Activated CD4-positive, alpha-beta T cell treated with anti-CD3 and anti-CD28 coated beads for 36 hours (primary cell): ENCODE measurements around the gene CRELD1. TPM values are rescaled to one million over a fixed set of nuclear protein-coding genes. Genes with fewer than 3 reads are reported as not detected.

Source experiments
- ATAC-seq: fragments of 200-7000 bp; cut with Tn5 transposase; one replicate; pipeline ENCODE4 v1.10.0; 2021; ENCODE audit warnings: mild to moderate bottlenecking, moderate library complexity
- CTCF ChIA-PET: fragments of 350-600 bp; sonication (Branson Sonifier 250); formaldehyde crosslinking; loops from one replicate; lab custom pipeline; 2021; ENCODE audit warnings: antibody characterized with exemption; lab: Charles Lee
- POLR2A ChIA-PET: fragments of 350-600 bp; sonication (Branson Sonifier 250); formaldehyde crosslinking; loops from one replicate; lab custom pipeline; 2021; ENCODE audit warnings: antibody characterized with exemption, inconsistent platforms; lab: Charles Lee
- DNase-seq: peaks from one replicate; pipeline ENCODE4 v3.0.0-alpha.2; 2020
- H3K27ac Mint-ChIP-seq: one replicate; pipeline ENCODE4 v1.8.0; 2021; ENCODE audit warnings: mixed read lengths
- H3K27me3 Mint-ChIP-seq: one replicate; pipeline ENCODE4 v1.8.0; 2021; ENCODE audit warnings: mixed read lengths
- H3K36me3 Mint-ChIP-seq: one replicate; pipeline ENCODE4 v1.8.0; 2021; ENCODE audit warnings: low read depth, mixed read lengths
- H3K4me1 Mint-ChIP-seq: one replicate; pipeline ENCODE4 v1.8.0; 2021; ENCODE audit warnings: mixed read lengths
- H3K4me3 Mint-ChIP-seq: one replicate; pipeline ENCODE4 v1.8.0; 2021; ENCODE audit warnings: mild to moderate bottlenecking, moderate library complexity, mixed read lengths
- H3K9me3 Mint-ChIP-seq: one replicate; pipeline ENCODE4 v1.8.0; 2021; ENCODE audit warnings: low read depth, mixed read lengths
- intact Hi-C, 2 experiments: fragments of 100-400 bp; cut with DNase I in 1 of 2; cut with micrococcal nuclease in 1 of 2; formaldehyde crosslinking; loops; one replicate each; pipeline versions ENCODE4 v1.14.2 to v1.15.1; 2022 to 2024; cut with DNase I, micrococcal nuclease
- total RNA-seq, 2 experiments: library from RNA; stranded (reverse); gene quantifications; one replicate each; pipeline ENCODE4 v1.2.3, GENCODE V29; 2021

Gene CRELD1
- total RNA-seq, 2 experiments from 2014 or later, result 12.6 to 14.7 TPM

GRCh38 chr3:9916734-9917680 is 16.6 kb upstream of the CRELD1 start, which contains the start of gene IL17RC:
Gene IL17RC, plus strand, starts transcription at chr3:9917098. Its CDS starts 218 bp downstream, at chr3:9917316.
- peak within 1 kb of the TSS; percentile 37 for H3K27ac Mint-ChIP-seq
- H3K9me3 Mint-ChIP-seq, result no peaks in the 10 kb centered on the region
- H3K36me3 Mint-ChIP-seq, result no peaks in the 10 kb centered on the region
- ATAC-seq (peak; percentile 87), DNase-seq (peak; percentile 71)
- POLR2A ChIA-PET, result interaction anchor here (0.6 to 1.9 kb wide), 3 partner anchors 16 to 74 kb away, joined by 3 to 7 read pairs (median 4); no protein-coding TSS in a partner anchor
- CTCF ChIA-PET, result interaction anchor here (1.0 to 2.1 kb wide), 4 partner anchors 9 to 76 kb away, joined by 3 to 11 read pairs (median 6); no protein-coding TSS in a partner anchor
- peaks cover 5% of the 10 kb centered on the region for H3K27me3 Mint-ChIP-seq
- H3K4me1 Mint-ChIP-seq, result peaks cover 19% of the 10 kb centered on the region
- intact Hi-C loops, result no loop called here
- H3K4me3 Mint-ChIP-seq, result peak within 1 kb of the TSS; percentile 66

- intact Hi-C loops, result no loop called here
- ATAC-seq (no peak), DNase-seq (no peak)
- H3K36me3 Mint-ChIP-seq, result no peaks in the 10 kb centered on the region
- POLR2A ChIA-PET, result no interaction called here
- CTCF ChIA-PET, result interaction anchor here (2.1 kb wide), 1 partner anchor 14 kb away, joined by 11 read pairs; no protein-coding TSS in a partner anchor
- H3K4me1 Mint-ChIP-seq, result peaks cover 13% of the 10 kb centered on the region
- H3K4me3 Mint-ChIP-seq, result no peak overlapping the region
- H3K27ac Mint-ChIP-seq, result no peak overlapping the region
- peaks cover 5% of the 10 kb centered on the region for H3K27me3 Mint-ChIP-seq
- H3K9me3 Mint-ChIP-seq, result no peaks in the 10 kb centered on the region
These were observed 15.8 kb upstream of the CRELD1 start for GRCh38 chr3:9917820-9918219.

GRCh38 chr3:9918261-9919038 is 15.2 kb upstream of the CRELD1 start:
- no peak overlapping the region for H3K27ac Mint-ChIP-seq
- intact Hi-C loops, result no loop called here
- DNase-seq, result no peak
- no peak for ATAC-seq
- peaks cover 5% of the 10 kb centered on the region for H3K27me3 Mint-ChIP-seq
- H3K9me3 Mint-ChIP-seq, result no peaks in the 10 kb centered on the region
- peaks cover 13% of the 10 kb centered on the region for H3K4me1 Mint-ChIP-seq
- ChIA-PET CTCF (interaction anchor here (2.1 kb wide), 1 partner anchor 13 kb away, joined by 11 read pairs; no protein-coding TSS in a partner anchor), POLR2A (no interaction called here)
- no peaks in the 10 kb centered on the region for H3K36me3 Mint-ChIP-seq
- H3K4me3 Mint-ChIP-seq, result no peak overlapping the region

GRCh38 chr3:9928158-9928557 is 5.5 kb upstream of the CRELD1 start:
- ChIA-PET CTCF (no interaction called here), POLR2A (no interaction called here)
- Mint-ChIP-seq H3K9me3 (no peaks in the 10 kb centered on the region), H3K27me3 (no peaks in the 10 kb centered on the region), H3K4me1 (peaks cover 11% of the 10 kb centered on the region), H3K4me3 (no peak overlapping the region), H3K36me3 (no peaks in the 10 kb centered on the region), H3K27ac (no peak overlapping the region)
- no peak for DNase-seq
- intact Hi-C loops, result no loop called here
- no peak for ATAC-seq

- Mint-ChIP-seq H3K27ac (no peak overlapping the region), H3K4me3 (no peak overlapping the region), H3K27me3 (no peaks in the 10 kb centered on the region), H3K9me3 (no peaks in the 10 kb centered on the region), H3K36me3 (peaks cover 3% of the 10 kb centered on the region), H3K4me1 (peaks cover 27% of the 10 kb centered on the region)
- DNase-seq (peak; percentile 50), ATAC-seq (no peak)
- ChIA-PET CTCF (interaction anchor here (0.6 to 4.6 kb wide), 18 partner anchors 11 to 276 kb away, joined by 3 to 35 read pairs (median 4); partner anchors contain the start of genes EMC3 and IL17RC), POLR2A (interaction anchor here (1.0 to 1.1 kb wide), 3 partner anchors 18 to 211 kb away, joined by 3 to 4 read pairs (median 3); partner anchors contain the start of gene VHL)
- intact Hi-C loops, result loop anchor here in 1 of 2 experiments (5.0 kb wide), 1 partner anchor 89 kb away; the partner anchor contains the start of gene RPUSD3
These were observed 2.7 kb upstream of the CRELD1 start for GRCh38 chr3:9930804-9931418.

GRCh38 chr3:9932535-9932842 is 1.1 kb upstream of the CRELD1 start:
- peaks cover 10% of the 10 kb centered on the region for H3K36me3 Mint-ChIP-seq

GRCh38 chr3:9932843-9933560 is 632 bp upstream of the CRELD1 start:
- ChIA-PET POLR2A (interaction anchor here (0.7 to 2.2 kb wide), 9 partner anchors 9 to 537 kb away, joined by 3 to 16 read pairs (median 4); partner anchors contain the start of genes ARPC4, EMC3, IL17RC and JAGN1), CTCF (interaction anchor here (0.6 to 4.6 kb wide), 29 partner anchors 10 to 628 kb away, joined by 3 to 35 read pairs (median 4); partner anchors contain the start of genes BRPF1, EMC3, IL17RC and IRAK2)
- H3K9me3 Mint-ChIP-seq, result no peaks in the 10 kb centered on the region
- H3K36me3 Mint-ChIP-seq, result peaks cover 10% of the 10 kb centered on the region
- peaks cover 29% of the 10 kb centered on the region for H3K4me1 Mint-ChIP-seq
- ATAC-seq, result peak; percentile 76
- no peaks in the 10 kb centered on the region for H3K27me3 Mint-ChIP-seq
- intact Hi-C loops, result loop anchor here (1.0 to 5.0 kb wide), 21 partner anchors 13 to 537 kb away; partner anchors contain the start of genes BRPF1 (in 2 of the 2), EMC3 (in 2 of the 2), JAGN1 (in 2 of the 2) and RPUSD3 (in 2 of the 2)
- peak overlapping the region; percentile 96 for H3K4me3 Mint-ChIP-seq
- H3K27ac Mint-ChIP-seq, result peak overlapping the region; percentile 95
- DNase-seq, result peak; percentile 95

More at GRCh38 chr3:9932535-9932842, 1.1 kb upstream of the CRELD1 start:
- CTCF ChIA-PET, result interaction anchor here (0.7 to 4.6 kb wide), 22 partner anchors 9 to 628 kb away, joined by 3 to 35 read pairs (median 4); partner anchors contain the start of genes BRPF1, EMC3, IL17RC and SEC13
- H3K9me3 Mint-ChIP-seq, result no peaks in the 10 kb centered on the region
- H3K4me3 Mint-ChIP-seq, result peak overlapping the region; percentile 96
- DNase-seq (no peak), ATAC-seq (no peak)
- intact Hi-C loops, result loop anchor here (1.0 to 5.0 kb wide), 7 partner anchors 17 to 183 kb away; partner anchors contain the start of genes BRK1 (in 1 of the 2), EMC3 (in 1 of the 2) and RPUSD3 (in 1 of the 2)
- peaks cover 29% of the 10 kb centered on the region for H3K4me1 Mint-ChIP-seq
- POLR2A ChIA-PET, result interaction anchor here (0.7 to 2.2 kb wide), 8 partner anchors 10 to 536 kb away, joined by 3 to 16 read pairs (median 4); partner anchors contain the start of genes ARPC4, EMC3 and IL17RC
- H3K27me3 Mint-ChIP-seq, result no peaks in the 10 kb centered on the region
- peak overlapping the region; percentile 95 for H3K27ac Mint-ChIP-seq

- ATAC-seq (no peak), DNase-seq (peak; percentile 44)
- H3K4me1 Mint-ChIP-seq, result peaks cover 29% of the 10 kb centered on the region
- peak overlapping the region; percentile 96 for H3K4me3 Mint-ChIP-seq
- POLR2A ChIA-PET, result interaction anchor here (1.0 to 2.2 kb wide), 4 partner anchors 12 to 53 kb away, joined by 4 to 16 read pairs (median 7); partner anchors contain the start of genes EMC3, JAGN1 and PRRT3
- CTCF ChIA-PET, result interaction anchor here (0.6 to 4.6 kb wide), 10 partner anchors 12 to 314 kb away, joined by 3 to 35 read pairs (median 6); partner anchors contain the start of genes EMC3, JAGN1 and TATDN2
- intact Hi-C loops, result loop anchor here in 1 of 2 experiments (1.0 to 5.0 kb wide), 2 partner anchors 18 to 92 kb away; partner anchors contain the start of genes PRRT3 and RPUSD3
- H3K27ac Mint-ChIP-seq, result peak overlapping the region; percentile 95
- peaks cover 10% of the 10 kb centered on the region for H3K36me3 Mint-ChIP-seq
- no peaks in the 10 kb centered on the region for H3K9me3 Mint-ChIP-seq
- no peaks in the 10 kb centered on the region for H3K27me3 Mint-ChIP-seq
These were observed 594 bp downstream of the CRELD1 start for GRCh38 chr3:9934235-9934621.

- Mint-ChIP-seq H3K27ac (peak overlapping the region; percentile 95), H3K4me3 (peak overlapping the region; percentile 96), H3K4me1 (peaks cover 29% of the 10 kb centered on the region), H3K27me3 (no peaks in the 10 kb centered on the region), H3K9me3 (no peaks in the 10 kb centered on the region), H3K36me3 (peaks cover 10% of the 10 kb centered on the region)
- CTCF ChIA-PET, result interaction anchor here (0.5 to 1.4 kb wide), 5 partner anchors 9 to 195 kb away, joined by 3 to 8 read pairs (median 4); no protein-coding TSS in a partner anchor
- intact Hi-C loops, result loop anchor here in 1 of 2 experiments (1.0 to 5.0 kb wide), 2 partner anchors 17 to 93 kb away; partner anchors contain the start of genes PRRT3 and RPUSD3
- DNase-seq (no peak), ATAC-seq (no peak)
- POLR2A ChIA-PET, result interaction anchor here (0.6 to 1.3 kb wide), 3 partner anchors 18 to 290 kb away, joined by 3 to 7 read pairs (median 4); partner anchors contain the start of gene PRRT3
These were observed 1.4 kb downstream of the CRELD1 start for GRCh38 chr3:9934993-9935392.
